Activated naive CD4-positive, alpha-beta T cell treated with anti-CD3 and anti-CD28 coated beads, Interleukin-2, amount 10 ng/mL, durations not matched to agents 5 hours and 36 hours (primary cell): ENCODE measurements around the gene CEMIP2. TPM values are rescaled to one million over a fixed set of nuclear protein-coding genes. Genes with fewer than 3 reads are reported as not detected.

Experiments
- total RNA-seq, 2 experiments: library from RNA; stranded (reverse); gene quantifications; one replicate each; pipeline ENCODE4 v1.2.3, GENCODE V29; 2021

Gene CEMIP2, protein sequence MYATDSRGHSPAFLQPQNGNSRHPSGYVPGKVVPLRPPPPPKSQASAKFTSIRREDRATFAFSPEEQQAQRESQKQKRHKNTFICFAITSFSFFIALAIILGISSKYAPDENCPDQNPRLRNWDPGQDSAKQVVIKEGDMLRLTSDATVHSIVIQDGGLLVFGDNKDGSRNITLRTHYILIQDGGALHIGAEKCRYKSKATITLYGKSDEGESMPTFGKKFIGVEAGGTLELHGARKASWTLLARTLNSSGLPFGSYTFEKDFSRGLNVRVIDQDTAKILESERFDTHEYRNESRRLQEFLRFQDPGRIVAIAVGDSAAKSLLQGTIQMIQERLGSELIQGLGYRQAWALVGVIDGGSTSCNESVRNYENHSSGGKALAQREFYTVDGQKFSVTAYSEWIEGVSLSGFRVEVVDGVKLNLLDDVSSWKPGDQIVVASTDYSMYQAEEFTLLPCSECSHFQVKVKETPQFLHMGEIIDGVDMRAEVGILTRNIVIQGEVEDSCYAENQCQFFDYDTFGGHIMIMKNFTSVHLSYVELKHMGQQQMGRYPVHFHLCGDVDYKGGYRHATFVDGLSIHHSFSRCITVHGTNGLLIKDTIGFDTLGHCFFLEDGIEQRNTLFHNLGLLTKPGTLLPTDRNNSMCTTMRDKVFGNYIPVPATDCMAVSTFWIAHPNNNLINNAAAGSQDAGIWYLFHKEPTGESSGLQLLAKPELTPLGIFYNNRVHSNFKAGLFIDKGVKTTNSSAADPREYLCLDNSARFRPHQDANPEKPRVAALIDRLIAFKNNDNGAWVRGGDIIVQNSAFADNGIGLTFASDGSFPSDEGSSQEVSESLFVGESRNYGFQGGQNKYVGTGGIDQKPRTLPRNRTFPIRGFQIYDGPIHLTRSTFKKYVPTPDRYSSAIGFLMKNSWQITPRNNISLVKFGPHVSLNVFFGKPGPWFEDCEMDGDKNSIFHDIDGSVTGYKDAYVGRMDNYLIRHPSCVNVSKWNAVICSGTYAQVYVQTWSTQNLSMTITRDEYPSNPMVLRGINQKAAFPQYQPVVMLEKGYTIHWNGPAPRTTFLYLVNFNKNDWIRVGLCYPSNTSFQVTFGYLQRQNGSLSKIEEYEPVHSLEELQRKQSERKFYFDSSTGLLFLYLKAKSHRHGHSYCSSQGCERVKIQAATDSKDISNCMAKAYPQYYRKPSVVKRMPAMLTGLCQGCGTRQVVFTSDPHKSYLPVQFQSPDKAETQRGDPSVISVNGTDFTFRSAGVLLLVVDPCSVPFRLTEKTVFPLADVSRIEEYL (N-terminal part only)
- 100 to 1,000 TPM; 115 to 117 TPM for total RNA-seq

GRCh38 chr9:71768388-71769174 is at the start of gene CEMIP2:
CEMIP2 (minus strand) TSS chr9:71768513; CDS start chr9:71750373, 18,140 bp downstream.

Other genes starting within 250 kb of the CEMIP2 start
- 10 to 100 TPM; 20.8 to 24.6 TPM for gene ABHD17B, start 142.7 kb upstream of the CEMIP2 start, total RNA-seq
- gene C9orf85, start 143.1 kb upstream of the CEMIP2 start, total RNA-seq: 10 to 100 TPM; 11.0 to 14.5 TPM